ENCODE measurements around the gene TMEM39B.
A peak's percentile ranks its signal among the peaks of the same experiment; 100 is the strongest.

Gene TMEM39B

DNA sequence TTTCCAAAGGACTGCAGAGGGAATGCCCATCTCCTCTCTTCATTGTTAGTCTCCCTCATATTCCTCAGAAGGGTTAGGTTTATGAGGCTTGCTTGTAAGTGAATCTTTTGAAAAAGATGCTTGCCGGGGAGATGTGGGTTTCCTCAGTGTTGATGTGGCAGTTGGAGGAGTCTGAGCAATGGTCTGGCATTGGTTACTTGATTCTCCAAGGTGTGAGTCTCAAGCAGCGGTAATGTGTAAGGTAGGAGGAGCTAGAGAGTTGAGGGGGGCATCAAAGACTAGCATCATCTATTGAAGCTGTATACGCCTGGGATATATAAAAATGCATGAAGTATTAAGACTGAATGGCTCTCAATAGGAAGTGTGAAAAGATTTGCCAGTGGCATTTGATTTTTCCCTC lies 37.6 kb upstream of the TMEM39B start:
- no peak for DNase-seq (ENCODE audit: low read depth)
- H3K4me3 ChIP-seq (ENCODE audit: control insufficient read depth, low read depth, low read length), result no peak overlapping the region
- TF ChIP-seq, protein P1, sequence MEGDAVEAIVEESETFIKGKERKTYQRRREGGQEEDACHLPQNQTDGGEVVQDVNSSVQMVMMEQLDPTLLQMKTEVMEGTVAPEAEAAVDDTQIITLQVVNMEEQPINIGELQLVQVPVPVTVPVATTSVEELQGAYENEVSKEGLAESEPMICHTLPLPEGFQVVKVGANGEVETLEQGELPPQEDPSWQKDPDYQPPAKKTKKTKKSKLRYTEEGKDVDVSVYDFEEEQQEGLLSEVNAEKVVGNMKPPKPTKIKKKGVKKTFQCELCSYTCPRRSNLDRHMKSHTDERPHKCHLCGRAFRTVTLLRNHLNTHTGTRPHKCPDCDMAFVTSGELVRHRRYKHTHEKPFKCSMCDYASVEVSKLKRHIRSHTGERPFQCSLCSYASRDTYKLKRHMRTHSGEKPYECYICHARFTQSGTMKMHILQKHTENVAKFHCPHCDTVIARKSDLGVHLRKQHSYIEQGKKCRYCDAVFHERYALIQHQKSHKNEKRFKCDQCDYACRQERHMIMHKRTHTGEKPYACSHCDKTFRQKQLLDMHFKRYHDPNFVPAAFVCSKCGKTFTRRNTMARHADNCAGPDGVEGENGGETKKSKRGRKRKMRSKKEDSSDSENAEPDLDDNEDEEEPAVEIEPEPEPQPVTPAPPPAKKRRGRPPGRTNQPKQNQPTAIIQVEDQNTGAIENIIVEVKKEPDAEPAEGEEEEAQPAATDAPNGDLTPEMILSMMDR (conservative IDR thresholded peaks at IDR 0.05; ENCODE audit: control insufficient read depth, insufficient read depth, low read depth, low read length), result no peak

DNA sequence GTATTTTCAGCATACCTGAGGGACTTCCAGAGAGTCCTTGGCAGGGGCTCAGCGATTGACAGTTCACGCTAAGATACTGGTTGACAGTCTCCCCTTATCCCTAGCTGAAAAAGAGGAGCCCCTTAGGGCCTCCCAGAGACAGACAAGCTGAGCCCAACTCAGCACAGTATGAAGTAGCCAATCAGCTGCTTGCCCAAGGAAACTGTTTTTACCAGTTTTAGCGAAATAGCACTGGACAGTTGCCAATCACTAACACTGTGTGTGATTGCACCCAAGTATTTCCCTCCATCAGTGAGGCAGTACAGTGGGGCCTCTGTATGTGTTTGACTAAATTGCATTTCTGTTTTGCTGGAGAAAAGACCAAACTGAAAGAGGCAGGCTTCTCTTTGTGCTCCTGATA lies 32.0 kb upstream of the TMEM39B start:
- no peak for DNase-seq (ENCODE audit: low read depth)
- TF ChIP-seq, protein P1 (conservative IDR thresholded peaks at IDR 0.05; ENCODE audit: control insufficient read depth, insufficient read depth, low read depth, low read length), result no peak
- H3K4me3 ChIP-seq (ENCODE audit: control insufficient read depth, low read depth, low read length), result no peak overlapping the region

DNA sequence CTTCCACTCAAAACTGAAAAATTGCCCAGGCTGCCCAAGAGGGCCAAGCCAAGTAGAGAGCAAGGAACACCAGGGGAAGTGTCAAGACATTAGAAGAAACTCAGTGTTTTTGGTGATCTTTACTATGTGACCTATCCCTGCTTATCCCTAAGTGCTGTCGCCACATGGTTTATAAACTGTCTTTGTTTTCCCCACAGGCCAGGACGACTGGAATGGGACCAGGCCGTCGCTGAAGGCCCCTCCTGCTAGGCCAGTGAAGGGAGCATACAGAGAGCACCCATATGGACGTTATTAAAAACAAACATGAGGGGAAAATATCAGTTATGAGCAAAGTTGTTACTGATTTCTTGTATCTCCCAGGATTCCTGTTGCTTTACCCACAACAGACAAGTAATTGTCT lies 30.4 kb upstream of the TMEM39B start:
- no peak for DNase-seq (ENCODE audit: low read depth)
- TF ChIP-seq, protein P1 (conservative IDR thresholded peaks at IDR 0.05; ENCODE audit: control insufficient read depth, insufficient read depth, low read depth, low read length), result no peak
- H3K4me3 ChIP-seq (ENCODE audit: control insufficient read depth, low read depth, low read length), result no peak overlapping the region

DNA sequence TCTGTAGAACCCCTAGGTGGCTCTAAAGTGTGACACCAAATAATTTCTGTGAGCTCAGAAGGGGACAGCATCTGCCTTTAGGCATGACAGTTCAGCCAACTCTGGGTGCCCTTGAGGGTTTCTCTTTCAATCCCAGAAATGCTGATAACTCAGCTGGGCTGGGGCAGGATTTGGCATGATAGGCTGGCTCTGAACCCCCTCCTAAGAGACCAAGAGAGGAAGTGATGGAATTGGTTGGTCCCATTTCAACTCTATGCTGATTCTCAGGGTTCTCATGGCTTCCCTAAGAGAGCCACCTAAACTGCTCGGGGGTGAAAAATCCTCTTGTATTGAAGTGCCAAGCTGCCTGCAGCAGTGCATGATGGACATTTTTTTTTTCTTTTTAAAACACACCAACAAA lies 28.5 kb upstream of the TMEM39B start:
- TF ChIP-seq, protein P1 (conservative IDR thresholded peaks at IDR 0.05; ENCODE audit: control insufficient read depth, insufficient read depth, low read depth, low read length), result no peak
- no peak for DNase-seq (ENCODE audit: low read depth)
- no peak overlapping the region for H3K4me3 ChIP-seq (ENCODE audit: control insufficient read depth, low read depth, low read length)

DNA sequence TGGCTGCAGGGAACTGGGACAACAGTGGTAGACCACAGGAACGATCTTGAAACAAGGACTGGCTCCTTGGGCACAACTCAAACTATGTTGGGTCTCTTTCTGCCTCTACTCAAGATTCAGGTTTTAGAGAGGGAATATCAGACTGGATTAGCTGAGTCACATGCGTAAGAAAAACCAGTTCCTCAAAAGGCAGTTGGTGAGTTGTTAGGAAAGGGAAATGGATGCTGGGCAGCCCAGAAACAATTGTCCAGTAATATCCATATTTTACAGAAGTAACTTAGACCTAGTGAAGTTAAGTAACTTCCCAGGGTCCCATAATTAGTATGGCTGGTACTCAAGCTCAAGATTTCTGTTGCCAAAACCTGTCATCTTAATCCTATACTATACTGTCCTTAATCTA lies 27.0 kb upstream of the TMEM39B start:
- TF ChIP-seq, protein P1 (conservative IDR thresholded peaks at IDR 0.05; ENCODE audit: control insufficient read depth, insufficient read depth, low read depth, low read length), result no peak

DNA sequence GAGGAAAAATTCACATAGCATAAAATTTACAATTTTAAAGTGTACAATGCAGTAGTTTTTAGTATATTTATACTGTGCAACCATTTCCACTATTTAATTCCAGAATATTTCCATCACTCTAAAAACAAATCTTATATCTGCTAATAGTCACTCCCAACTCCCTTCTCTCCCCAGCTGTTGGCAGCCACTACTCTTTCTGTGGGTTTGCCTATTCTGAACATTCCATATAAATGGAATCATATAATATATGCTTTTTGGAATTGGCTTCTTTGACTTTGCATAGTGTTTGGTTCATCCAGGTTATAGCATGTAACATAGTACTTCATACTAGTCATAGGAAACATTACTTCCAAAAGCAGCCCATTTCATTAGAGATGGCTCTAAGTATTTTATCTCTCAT lies 25.0 kb upstream of the TMEM39B start:
- DNase-seq (ENCODE audit: low read depth), result peak; percentile 33
- no peak overlapping the region for H3K4me3 ChIP-seq (ENCODE audit: control insufficient read depth, low read depth, low read length)
- TF ChIP-seq, protein P1 (conservative IDR thresholded peaks at IDR 0.05; ENCODE audit: control insufficient read depth, insufficient read depth, low read depth, low read length), result no peak

More for the DNA sequence above, 27.0 kb upstream of the TMEM39B start:
- no peak for DNase-seq (ENCODE audit: low read depth)
- no peak overlapping the region for H3K4me3 ChIP-seq (ENCODE audit: control insufficient read depth, low read depth, low read length)

DNA sequence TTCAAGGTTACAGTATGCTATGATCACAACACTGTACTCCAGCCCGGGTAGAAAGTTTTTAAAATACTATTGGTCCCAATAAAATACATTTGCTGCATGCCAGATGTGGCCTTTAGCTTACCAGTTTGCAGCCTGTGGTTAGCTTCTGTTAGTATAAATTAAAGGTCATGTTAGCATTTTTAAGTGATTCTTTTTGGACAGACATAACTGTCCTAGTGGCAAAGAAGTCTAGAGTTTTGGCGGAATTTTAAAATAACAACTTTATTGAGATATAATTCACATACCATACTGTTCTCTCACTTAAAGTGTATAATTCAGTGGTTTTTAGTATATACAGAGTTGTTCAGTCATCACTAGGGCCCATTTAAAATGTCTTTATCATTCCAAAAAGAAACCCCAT lies 24.3 kb upstream of the TMEM39B start:
- no peak overlapping the region for H3K4me3 ChIP-seq (ENCODE audit: control insufficient read depth, low read depth, low read length)
- TF ChIP-seq, protein P1 (conservative IDR thresholded peaks at IDR 0.05; ENCODE audit: control insufficient read depth, insufficient read depth, low read depth, low read length), result no peak
- DNase-seq (ENCODE audit: low read depth), result no peak
